IMR-90 (cell line): ENCODE data around the gene C12orf57. TPM values are rescaled to one million over a fixed set of nuclear protein-coding genes. Genes with fewer than 3 reads are reported as not detected.

Source experiments
- ATAC-seq: fragments of 200-7000 bp; cut with Tn5 transposase; 2 replicates; pipeline ENCODE4 v1.9.1; 2020; ENCODE audit warnings: low read depth, mild to moderate bottlenecking, moderate library complexity
- BruUV-seq: library from RNA; stranded (reverse); fragments of 400-500 nt; replicated peaks from 2 replicates; lab custom pipeline; 2021; lab: Mats Ljungman, UMichigan
- CTCF ChIA-PET: fragments of 300-600 bp; formaldehyde crosslinking; extraction: SDS; loops from one replicate; lab custom pipeline; 2021; ENCODE audit warnings: antibody characterized with exemption; lab: Yijun Ruan, JAX
- POLR2A ChIA-PET: fragments of 300-600 bp; sonication (Branson Sonifier 250); formaldehyde crosslinking; loops from one replicate; lab custom pipeline; 2022; ENCODE audit warnings: antibody characterized with exemption; ENCODE audit not compliant: unreplicated experiment; lab: Charles Lee
- DNase-seq: peaks from one replicate; pipeline ENCODE4 v3.0.0; 2013
- H2AFZ ChIP-seq: replicated peaks from 2 replicates; pipeline ENCODE3; 2013; ENCODE audit warnings: low read length, mild to moderate bottlenecking; ENCODE audit not compliant: poor library complexity
- H2AK5ac ChIP-seq: 2 replicates; pipeline ENCODE4 v1.6.1; 2013; ENCODE audit warnings: low read depth, low read length, inconsistent platforms
- H2AK9ac ChIP-seq: replicated peaks from 2 replicates; pipeline ENCODE3; 2013; ENCODE audit warnings: mild to moderate bottlenecking, low read depth, low read length, moderate library complexity; ENCODE audit not compliant: poor library complexity
- H2BK120ac ChIP-seq: 2 replicates; pipeline ENCODE4 v1.6.1; 2013; ENCODE audit warnings: low read depth, low read length, inconsistent platforms
- H2BK15ac ChIP-seq: 3 replicates; pipeline ENCODE4 v1.6.1; 2013; ENCODE audit warnings: low read depth, low read length, inconsistent platforms
- H2BK20ac ChIP-seq: 2 replicates; pipeline ENCODE4 v1.6.1; 2013; ENCODE audit warnings: low read depth, mild to moderate bottlenecking, inconsistent platforms, low read length, moderate library complexity
- H2BK5ac ChIP-seq: 2 replicates; pipeline ENCODE4 v1.6.1; 2013; ENCODE audit warnings: mild to moderate bottlenecking, low read depth, low read length, inconsistent platforms; ENCODE audit not compliant: poor library complexity, severe bottlenecking
- H3K14ac ChIP-seq: replicated peaks from 2 replicates; pipeline ENCODE4 v1.6.1; 2013; ENCODE audit warnings: low read depth, low read length, inconsistent platforms
- H3K18ac ChIP-seq: 2 replicates; pipeline ENCODE4 v1.6.1; 2013; ENCODE audit warnings: low read depth, low read length, control low read depth
- H3K23ac ChIP-seq: 2 replicates; pipeline ENCODE4 v1.6.1; 2013; ENCODE audit warnings: low read depth, low read length, inconsistent platforms
- H3K27ac ChIP-seq: 2 replicates; pipeline ENCODE4 v1.5.1; 2013; ENCODE audit warnings: mild to moderate bottlenecking, control low read depth, low read length; ENCODE audit not compliant: insufficient read depth
- H3K27me3 ChIP-seq: 2 replicates; pipeline ENCODE4 v1.6.1; 2013; ENCODE audit warnings: low read length; ENCODE audit not compliant: control insufficient read depth, insufficient read depth
- H3K36me3 ChIP-seq: 2 replicates; pipeline ENCODE4 v1.6.1; 2013; ENCODE audit warnings: low read length, mixed read lengths; ENCODE audit not compliant: control insufficient read depth, insufficient read depth
- H3K4ac ChIP-seq: 2 replicates; pipeline ENCODE4 v1.6.1; 2013; ENCODE audit warnings: low read depth, low read length, inconsistent platforms
- H3K4me1 ChIP-seq: 2 replicates; pipeline ENCODE4 v1.6.1; 2013; ENCODE audit warnings: low read length, mixed read lengths; ENCODE audit not compliant: control insufficient read depth, insufficient read depth
- H3K4me2 ChIP-seq: 2 replicates; pipeline ENCODE4 v1.6.1; 2013; ENCODE audit warnings: low read depth, mild to moderate bottlenecking, control low read depth, low read length, moderate library complexity
- H3K4me3 ChIP-seq: 2 replicates; pipeline ENCODE4 v1.5.1; 2013; ENCODE audit warnings: low read depth, mild to moderate bottlenecking, control low read depth, low read length, moderate library complexity; ENCODE audit not compliant: insufficient read depth
- H3K56ac ChIP-seq: 2 replicates; pipeline ENCODE4 v1.6.1; 2013; ENCODE audit warnings: low read length, inconsistent platforms; ENCODE audit not compliant: insufficient read depth; ENCODE audit errors: extremely low read depth
- H3K79me1 ChIP-seq, 2 experiments: 2 replicates each; pipeline ENCODE4 v1.6.1; 2013; ENCODE audit warnings: low read length in 2 of 2, inconsistent platforms in 1 of 2, low read depth in 1 of 2
- H3K9ac ChIP-seq: 2 replicates; pipeline ENCODE4 v1.6.1; 2013; ENCODE audit warnings: low read depth, low read length, control low read depth
- H3K9me1 ChIP-seq: 2 replicates; pipeline ENCODE4 v1.6.1; 2013; ENCODE audit warnings: low read length, inconsistent platforms; ENCODE audit not compliant: insufficient read depth
- H3K9me3 ChIP-seq: 2 replicates; pipeline ENCODE4 v1.6.1; 2013; ENCODE audit warnings: low read length; ENCODE audit not compliant: control insufficient read depth, insufficient read depth
- H4K20me1 ChIP-seq: 2 replicates; pipeline ENCODE4 v1.6.1; 2013; ENCODE audit warnings: low read length, inconsistent platforms; ENCODE audit not compliant: insufficient read depth
- H4K5ac ChIP-seq: 2 replicates; pipeline ENCODE4 v1.6.1; 2013; ENCODE audit warnings: mild to moderate bottlenecking, low read depth, low read length, control low read depth
- H4K8ac ChIP-seq, 2 experiments: 2 replicates each; pipeline ENCODE4 v1.6.1; 2013; ENCODE audit warnings: low read depth in 2 of 2, low read length in 2 of 2, control low read depth in 1 of 2, inconsistent platforms in 1 of 2
- H4K91ac ChIP-seq: 2 replicates; pipeline ENCODE4 v1.6.1; 2013; ENCODE audit warnings: low read depth, low read length, inconsistent platforms; ENCODE audit not compliant: insufficient read depth
- FOS ChIP-seq: fragments of 150-350 bp; IDR thresholded peaks from 2 replicates; pipeline ENCODE4 v1.6.1; 2016; ENCODE audit warnings: low read depth, low read length
- WGBS, 2 experiments: methylation state at CpG; one replicate each; pipeline versions ENCODE4 v1.1.5 to v1.1.7; 2013; ENCODE audit warnings: missing lambda C conversion rate in 2 of 2; ENCODE audit not compliant: insufficient read length in 1 of 2; ENCODE audit errors: extremely low coverage in 2 of 2; 5-methylcytosine and 5-hydroxymethylcytosine counted together
- dilution Hi-C: fragments of 300-500 bp; cut with HindIII; formaldehyde crosslinking; loops from one replicate; pipeline ENCODE4 v1.14.3; 2018; ENCODE audit warnings: low sequenced_read_pairs; ENCODE audit not compliant: unreplicated experiment
- in situ Hi-C: fragments of 300-500 bp; cut with MboI; formaldehyde crosslinking; loops from 3 replicates; pipeline ENCODE4 v1.14.3; 2019; ENCODE audit warnings: low sequenced_read_pairs, inconsistent platforms, mixed read lengths
- intact Hi-C: fragments of 100-400 bp; cut with micrococcal nuclease; formaldehyde crosslinking; loops from 2 replicates; pipeline ENCODE4 v1.10.0; 2022
- polyA plus RNA-seq, 3 experiments: library from polyadenylated mRNA; depleted of rRNA; stranded (reverse); fragments of >200 nt; gene quantifications; 2 replicates each; pipeline ENCODE4 v1.2.3, GENCODE V29; 2012; ENCODE audit warnings: low replicate concordance in 1 of 3
- total RNA-seq: library from RNA; depleted of rRNA; stranded (reverse); fragments of >200 nt; gene quantifications from 2 replicates; pipeline ENCODE4 v1.2.3, GENCODE V29; 2012

The C12orf57 gene
- total and polyA plus RNA-seq, 2 of the 4 experiments (the other 2 are of a cell fraction), result 238 to 530 TPM

DNA sequence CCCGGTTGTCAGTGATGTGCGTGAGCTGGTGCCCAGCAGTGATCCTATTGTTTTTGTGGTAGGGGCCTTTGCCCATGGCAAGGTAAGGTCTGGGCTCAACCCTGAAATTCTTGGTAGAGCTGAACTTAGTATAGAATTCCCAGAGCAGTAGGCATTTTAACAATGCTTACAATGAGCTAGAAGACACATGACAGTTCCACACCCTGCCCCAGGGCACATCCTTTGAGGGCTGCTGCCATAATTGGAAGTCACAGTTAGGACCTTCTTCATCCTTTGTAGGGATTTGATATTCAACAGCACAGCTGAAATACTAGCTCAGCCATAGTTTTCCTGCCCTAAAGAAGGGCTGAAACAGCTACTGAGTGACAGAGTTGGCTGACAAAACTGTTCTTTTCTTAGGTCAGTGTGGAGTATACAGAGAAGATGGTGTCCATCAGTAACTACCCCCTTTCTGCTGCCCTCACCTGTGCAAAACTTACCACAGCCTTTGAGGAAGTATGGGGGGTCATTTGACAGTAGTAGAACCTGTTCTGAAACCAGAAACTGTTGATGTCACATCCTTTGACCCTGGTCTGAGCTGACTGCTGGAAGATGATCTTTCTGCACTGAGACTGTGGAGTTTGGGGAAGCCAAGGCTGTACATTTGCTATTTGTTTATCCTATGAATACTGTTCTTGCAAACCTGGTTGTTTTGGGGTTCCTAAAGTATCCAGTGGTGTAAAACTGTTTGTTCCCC is 31.6 kb downstream of the C12orf57 start:
- Histone ChIP-seq H2BK15ac (no peak overlapping the region; the same call in 2 of the 3 replicates), H3K9me3 (no peaks in the 10 kb centered on the region), H4K8ac (no peak overlapping the region), H3K14ac (no peak overlapping the region), H4K5ac (no peak overlapping the region), H2AK9ac (no peak overlapping the region), H2BK5ac (no peak overlapping the region), H3K4ac (no peak overlapping the region), H3K4me3 (no peak overlapping the region), H3K9me1 (peaks cover 3% of the 10 kb centered on the region; the same call in 1 of the 2 replicates), H3K27ac (no peak overlapping the region), H4K91ac (no peak overlapping the region), H2AFZ (no peak overlapping the region), H4K20me1 (no peaks in the 10 kb centered on the region), H3K23ac (no peak overlapping the region), H3K18ac (no peak overlapping the region), H2BK20ac (no peak overlapping the region), H3K27me3 (no peaks in the 10 kb centered on the region), H2AK5ac (no peak overlapping the region), H3K79me1 (peaks cover 16 to 37% of the 10 kb centered on the region in 2 experiments), H3K56ac (no peak overlapping the region), H2BK120ac (no peak overlapping the region), H3K36me3 (peaks cover 51% of the 10 kb centered on the region), H3K9ac (no peak overlapping the region), H3K4me2 (no peak overlapping the region), H3K4me1 (no peaks in the 10 kb centered on the region)
- ChIA-PET POLR2A (interaction anchor here (0.6 kb wide), 1 partner anchor 10 kb away, joined by 6 read pairs; no protein-coding TSS in a partner anchor), CTCF (interaction anchor here (0.6 kb wide), 1 partner anchor 105 kb away, joined by 3 read pairs; no protein-coding TSS in a partner anchor)
- in situ Hi-C loops (no loop called here), intact Hi-C loops (no loop called here), dilution Hi-C loops (no loop called here)
- ATAC-seq (no peak), DNase-seq (no peak)
- TF ChIP-seq FOS, result no peak
- no TSS peak for BruUV-seq
- no CpG with 5 or more reads among the region's 2 CpGs for WGBS, 2 experiments
